NCI-H345 treated with DMSO at 0.1 percent for 48 hours (cell line): ENCODE results near the gene ULK2.

Source experiments
- DNase-seq: peaks from one replicate; lab custom pipeline; 2025; ENCODE audit not compliant: unreplicated experiment; lab: John Stamatoyannopoulos, UW

ULK2 gene

GRCh38 chr17:19728084-19728495 is 139.6 kb downstream of the ULK2 start:
- DNase-seq = peak; percentile 46

GRCh38 chr17:19727501-19728078 is 140.1 kb downstream of the ULK2 start:
- no peak for DNase-seq

GRCh38 chr17:19726631-19727376 is 140.9 kb downstream of the ULK2 start:
- no peak for DNase-seq

- no peak for DNase-seq
These were observed 142.2 kb downstream of the ULK2 start for GRCh38 chr17:19725486-19725885.

- DNase-seq = no peak
These were observed 143.0 kb downstream of the ULK2 start for GRCh38 chr17:19724501-19725420.

- no peak for DNase-seq
These were observed 143.8 kb downstream of the ULK2 start for GRCh38 chr17:19723964-19724363.
